ENCODE results near the gene USP4.

The USP4 gene

GRCh38 chr3:49359623-49360022, 19.8 kb upstream of the USP4 start:
- peaks cover 6 to 67% of the 10 kb centered on the region in 2 experiments; a peak in 2 of 3 replicates for H3K36me3 ChIP-seq (ENCODE audit: control insufficient read depth in 2 of 2, insufficient read depth in 1 of 2, low read length in 2 of 2)
- POLR2A ChIA-PET = interaction anchor here (1.2 to 3.0 kb wide), 4 partner anchors 19 to 89 kb away, joined by 4 to 30 read pairs (median 6); partner anchors contain the start of genes RHOA and USP4
- H3K9me3 ChIP-seq (ENCODE audit: control insufficient read depth, insufficient read depth, low read depth, low read length) = no peaks in the 10 kb centered on the region
- peak overlapping the region; percentile 91 for H3K27ac ChIP-seq (ENCODE audit: extremely low read depth, low read depth, low read length)
- TF ChIP-seq GLIS1 (tag by site-specific recombination; IDR thresholded peaks at IDR 0.05) (no peak), ZNF266 (tag by site-specific recombination; IDR thresholded peaks at IDR 0.05; ENCODE audit: low read depth) (peak; percentile 99), PRDM10 (tag by site-specific recombination; IDR thresholded peaks at IDR 0.05) (peak; percentile 18; the same call in 1 of the 2 replicates), ZNF600 (tag by site-specific recombination; IDR thresholded peaks at IDR 0.05) (peak; percentile 81)
- peaks cover 7% of the 10 kb centered on the region for H3K4me1 ChIP-seq (ENCODE audit: control insufficient read depth, insufficient read depth, low read length)
- no peak overlapping the region for H3K4me3 ChIP-seq (ENCODE audit: low read depth, low read length)
- CTCF ChIA-PET = interaction anchor here (1.0 kb wide), 1 partner anchor 20 kb away, joined by 3 read pairs; the partner anchor contains the start of gene USP4

- TF ChIP-seq ZNF114 (tag by site-specific recombination; IDR thresholded peaks at IDR 0.05) (no peak), ZNF2 (tag by site-specific recombination; IDR thresholded peaks at IDR 0.05) (peak; percentile 13; the same call in 1 of the 2 replicates), PRDM10 (tag by site-specific recombination; IDR thresholded peaks at IDR 0.05) (peak; percentile 52; the same call in 1 of the 2 replicates), ZBTB20 (tag by site-specific recombination; IDR thresholded peaks at IDR 0.05) (peak; percentile 25; the same call in 1 of the 2 replicates), ZNF341 (tag by site-specific recombination; IDR thresholded peaks at IDR 0.05; ENCODE audit: low read depth) (peak; percentile 6; the same call in 1 of the 2 replicates), ZBTB48 (tag by site-specific recombination; IDR thresholded peaks at IDR 0.05) (0 out of 2 replicates have a peak, but pooled peaks have one; percentile 3), ZNF398 (tag by site-specific recombination; IDR thresholded peaks at IDR 0.05) (0 out of 2 replicates have a peak, but pooled peaks have one; percentile 4), ZNF692 (tag by site-specific recombination; IDR thresholded peaks at IDR 0.05) (peak; percentile 8; the same call in 1 of the 2 replicates), ZNF670 (tag by site-specific recombination; IDR thresholded peaks at IDR 0.05; ENCODE audit: low read depth) (no peak)
- ChIA-PET CTCF (interaction anchor here (0.7 to 1.0 kb wide), 2 partner anchors 17 to 19 kb away, joined by 3 to 5 read pairs; partner anchors contain the start of gene USP4), POLR2A (interaction anchor here (0.7 to 3.0 kb wide), 7 partner anchors 19 to 337 kb away, joined by 3 to 30 read pairs (median 4); partner anchors contain the start of genes NDUFAF3, NICN1, RHOA and USP4)
- H3K36me3 ChIP-seq (ENCODE audit: control insufficient read depth in 2 of 2, insufficient read depth in 1 of 2, low read length in 2 of 2) = peaks cover 6 to 64% of the 10 kb centered on the region in 2 experiments; a peak in 2 of 3 replicates
- peak overlapping the region; percentile 91 for H3K27ac ChIP-seq (ENCODE audit: extremely low read depth, low read depth, low read length)
- peaks cover 7% of the 10 kb centered on the region for H3K4me1 ChIP-seq (ENCODE audit: control insufficient read depth, insufficient read depth, low read length)
- H3K9me3 ChIP-seq (ENCODE audit: control insufficient read depth, insufficient read depth, low read depth, low read length) = no peaks in the 10 kb centered on the region
- H3K4me3 ChIP-seq (ENCODE audit: low read depth, low read length) = peak overlapping the region; percentile 68
Measured at GRCh38 chr3:49358884-49359225, 19.0 kb upstream of the USP4 start.
